IPS DF 4.7 (cell line): ENCODE measurements around the gene ERF.
A peak's percentile ranks its signal among the peaks of the same experiment; 100 is the strongest.

ENCODE experiments used
- DNase-seq: peaks from one replicate; pipeline ENCODE4 v3.0.0-alpha.2; 2013; ENCODE audit warnings: low spot score; ENCODE audit errors: extremely low read depth

The ERF gene

DNA sequence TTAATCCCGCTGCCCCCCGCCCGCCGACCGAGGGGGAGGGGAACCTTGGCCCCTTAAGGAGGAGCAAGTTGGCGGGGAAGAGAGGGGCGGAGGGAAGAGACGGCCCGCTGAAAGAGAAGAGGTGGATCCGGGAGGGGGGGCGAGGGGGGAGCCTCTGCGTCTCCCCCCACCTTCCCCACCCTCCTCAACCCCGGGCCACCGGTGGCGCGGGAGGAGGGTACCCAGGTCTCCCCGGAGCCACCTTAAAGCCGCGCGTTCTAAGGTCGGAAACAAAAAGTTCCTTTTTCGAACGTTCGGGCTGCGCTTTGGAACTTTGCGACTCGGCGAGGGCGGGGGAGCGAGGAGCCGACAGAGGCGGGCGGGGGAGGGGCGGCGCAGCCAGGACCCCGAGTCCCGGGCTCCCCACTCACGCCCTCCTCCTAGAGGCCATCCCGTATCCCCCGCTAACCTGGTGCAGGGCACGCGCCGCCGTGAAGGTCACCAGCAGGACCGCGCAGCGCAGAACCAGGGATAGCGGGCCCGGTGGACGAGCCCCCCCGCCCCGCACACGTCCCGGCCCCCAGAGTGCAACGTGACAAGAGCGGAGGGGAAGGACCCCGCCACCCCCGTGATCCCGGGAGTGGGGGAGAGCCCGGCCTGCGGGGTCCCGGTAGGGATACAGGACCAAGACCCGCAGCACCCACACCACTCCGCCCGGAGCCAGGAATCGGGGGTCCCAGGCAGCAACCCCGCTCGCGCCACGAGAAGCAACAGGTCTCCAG is 659 bp downstream of the ERF start:
- no peak for DNase-seq

DNA sequence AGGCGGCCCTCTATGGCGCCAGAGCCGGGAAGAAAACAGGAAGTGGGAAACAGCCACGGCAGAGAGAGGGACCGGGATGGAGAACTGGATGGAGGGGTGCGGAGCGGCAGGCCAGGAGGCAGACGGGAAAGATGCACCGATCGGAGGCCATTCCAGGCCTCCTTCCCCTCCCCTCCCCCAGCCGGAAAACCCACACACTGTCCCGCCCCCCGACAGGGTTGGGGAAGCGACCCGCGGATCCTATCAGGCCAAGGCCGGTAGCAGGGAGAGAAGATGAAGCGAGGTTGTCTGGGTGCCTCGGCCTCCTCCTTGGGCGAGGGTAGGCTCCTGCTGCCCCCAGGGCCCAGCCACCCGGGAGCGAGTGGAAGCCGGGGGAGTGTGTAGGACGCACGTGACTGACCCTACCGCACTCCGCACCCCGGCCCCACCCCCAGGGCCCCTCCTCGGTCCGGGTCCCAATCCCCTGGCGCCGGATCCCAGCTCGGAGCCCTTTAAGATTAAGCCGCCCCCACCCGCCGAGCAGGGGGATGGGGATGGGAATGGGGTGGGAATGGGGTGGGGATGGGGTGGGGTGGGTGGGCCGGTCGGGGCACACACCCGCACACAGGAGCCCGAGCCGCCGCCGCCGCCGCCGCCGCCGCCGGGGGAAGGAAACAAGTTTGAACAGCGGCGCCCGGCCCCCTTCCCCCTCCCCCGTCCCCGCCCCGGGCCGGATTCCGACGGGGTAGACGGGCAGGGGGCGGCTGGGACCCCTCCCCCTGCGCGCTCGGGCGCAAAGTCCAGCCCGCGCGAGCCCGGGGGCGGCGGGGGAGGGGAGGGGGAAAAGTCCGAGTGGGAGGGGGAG is 1.5 kb downstream of the ERF start:
- DNase-seq = no peak

DNA sequence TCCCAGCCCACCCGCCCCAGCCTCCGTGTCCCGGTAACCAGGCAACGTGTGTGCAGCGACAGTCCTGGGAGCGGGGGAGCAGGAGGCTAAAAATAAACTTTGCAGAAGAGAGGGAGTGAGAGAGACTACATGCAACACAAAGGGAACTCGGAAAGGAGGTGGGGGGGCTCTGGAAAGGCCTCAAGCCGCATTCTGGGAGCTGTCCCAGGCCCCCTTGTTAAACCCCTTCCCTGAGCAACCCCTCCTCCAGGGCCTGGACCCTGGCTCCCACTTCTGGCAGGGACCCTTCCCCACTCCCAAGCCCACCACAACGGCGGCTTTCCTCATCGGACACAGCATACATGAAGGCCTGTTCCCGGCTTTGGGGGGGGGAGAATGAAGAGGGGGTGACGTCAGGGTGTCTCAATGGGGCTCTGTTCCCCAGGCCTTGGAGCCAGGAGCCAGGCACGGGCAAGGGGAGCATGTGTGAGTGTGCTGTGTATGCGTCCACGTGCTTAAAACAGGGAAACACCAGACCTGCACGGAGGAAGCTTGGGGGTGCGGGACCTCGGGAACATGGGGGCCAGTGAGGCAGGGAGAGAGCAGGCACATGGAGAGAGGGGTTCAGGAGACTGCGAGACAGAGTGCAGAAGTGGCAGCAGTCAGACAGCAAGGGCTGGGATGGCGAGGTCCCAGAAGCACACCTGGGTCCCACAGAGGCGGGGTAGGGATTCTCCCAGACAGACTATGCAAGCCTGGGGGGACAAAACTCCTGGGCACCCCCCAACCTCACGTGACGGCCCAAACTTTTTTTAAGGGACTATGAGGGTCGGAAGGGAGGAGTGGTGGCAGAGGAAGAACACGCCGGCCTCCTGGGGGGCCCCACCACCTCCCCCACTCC is 2.3 kb downstream of the ERF start:
- no peak for DNase-seq

DNA sequence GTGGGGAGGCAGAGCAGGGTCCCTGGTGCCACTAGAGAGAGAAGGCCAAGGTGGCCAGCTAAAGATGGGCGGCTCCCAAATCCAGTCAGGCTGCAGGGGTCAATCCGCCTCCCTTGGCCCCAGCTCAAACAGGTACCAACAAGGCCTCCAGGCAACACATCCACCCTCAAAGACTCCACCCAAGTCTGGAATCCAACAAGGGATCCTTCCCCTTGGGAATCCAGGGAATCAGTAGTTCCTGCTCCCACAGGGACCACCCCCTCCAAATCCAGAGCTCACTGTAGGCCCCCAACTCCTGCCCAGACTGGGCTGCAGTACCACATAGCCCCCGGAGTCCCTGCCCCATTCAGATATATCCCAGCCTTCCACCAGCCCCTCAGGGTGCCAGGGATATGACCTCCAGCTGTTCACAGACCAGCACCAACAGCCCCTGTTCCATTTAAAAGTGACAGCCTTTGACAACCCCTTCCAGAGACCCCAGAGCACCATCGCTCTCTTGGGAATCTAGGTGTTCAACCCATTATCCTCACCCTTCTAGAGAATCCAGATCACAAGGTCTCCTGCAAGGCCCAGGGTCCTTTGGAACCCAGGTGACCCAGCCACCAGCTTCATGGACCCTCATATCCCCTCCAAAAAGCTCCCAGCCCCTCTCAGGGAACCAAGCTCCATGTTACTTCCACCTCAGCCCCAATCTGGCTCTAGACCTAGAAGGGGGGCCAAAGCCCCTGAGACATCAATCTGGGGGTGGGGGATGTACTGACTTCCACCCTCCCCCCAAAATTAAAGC is 3.2 kb downstream of the ERF start:
- no peak for DNase-seq

DNA sequence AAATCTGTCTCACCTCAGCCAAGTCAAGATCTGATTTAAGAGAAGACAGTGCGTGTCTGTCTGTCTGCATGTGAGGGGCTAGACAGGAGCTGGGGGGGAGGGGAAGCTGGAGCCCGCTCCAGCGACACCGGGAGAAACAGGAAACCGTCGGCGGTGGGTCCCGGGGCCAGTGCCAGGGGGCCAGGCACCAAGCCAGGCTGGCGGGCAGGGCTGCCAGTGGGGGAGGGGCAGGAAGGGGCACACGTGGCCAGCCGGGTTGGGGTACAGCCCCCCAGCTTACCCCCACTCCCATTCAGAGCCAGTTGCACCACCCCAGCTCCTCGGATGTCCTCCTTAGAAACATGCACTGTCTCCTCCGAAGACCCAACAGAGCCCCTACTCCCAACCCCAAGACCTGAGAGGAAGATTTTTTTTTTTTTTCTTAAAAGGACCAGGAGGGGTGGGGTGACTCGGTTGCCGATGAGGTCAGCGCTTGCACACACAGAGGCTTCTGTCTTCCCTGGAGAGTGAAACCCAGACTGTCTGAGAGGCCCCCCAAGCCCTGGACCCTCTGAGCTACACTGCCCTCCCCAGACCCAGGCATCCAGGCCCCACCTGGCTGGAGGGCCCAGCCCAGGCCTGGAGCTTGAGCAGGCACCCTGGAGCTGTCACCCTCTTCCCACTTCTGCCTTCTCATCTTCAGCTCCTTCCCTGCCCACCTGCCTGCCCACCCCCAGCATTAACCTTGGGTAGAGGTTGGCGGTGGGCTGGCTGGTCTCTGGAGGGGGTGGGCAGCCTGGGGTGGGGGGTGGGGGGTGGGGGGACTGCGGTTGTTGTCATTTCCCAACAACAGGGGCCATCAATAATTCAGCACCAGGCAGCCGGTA is 4.0 kb downstream of the ERF start:
- DNase-seq = no peak

DNA sequence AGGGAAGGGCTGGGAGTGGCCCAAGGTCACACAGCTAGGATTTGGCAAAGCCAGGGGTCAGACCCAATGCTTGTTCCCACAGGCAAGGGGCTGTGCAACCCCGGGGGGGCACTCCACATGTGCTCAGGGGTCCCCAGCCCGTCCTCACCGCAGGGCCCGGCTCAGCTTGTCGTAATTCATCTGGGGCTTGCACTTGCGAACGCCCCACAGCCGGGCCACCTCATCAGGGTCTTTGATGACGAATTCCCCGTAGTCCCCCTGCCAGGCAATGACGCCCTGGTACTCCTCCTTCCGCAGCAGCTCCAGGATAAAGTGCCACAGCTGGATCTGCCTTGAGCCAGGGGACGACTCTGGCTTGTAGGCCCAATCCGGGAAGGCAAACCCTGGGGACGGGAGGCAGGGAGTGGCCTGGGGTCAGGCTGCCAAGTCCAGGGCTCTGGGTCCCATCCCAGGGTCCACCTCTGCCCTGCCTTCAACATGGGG is 4.7 kb downstream of the ERF start:
- DNase-seq = no peak

DNA sequence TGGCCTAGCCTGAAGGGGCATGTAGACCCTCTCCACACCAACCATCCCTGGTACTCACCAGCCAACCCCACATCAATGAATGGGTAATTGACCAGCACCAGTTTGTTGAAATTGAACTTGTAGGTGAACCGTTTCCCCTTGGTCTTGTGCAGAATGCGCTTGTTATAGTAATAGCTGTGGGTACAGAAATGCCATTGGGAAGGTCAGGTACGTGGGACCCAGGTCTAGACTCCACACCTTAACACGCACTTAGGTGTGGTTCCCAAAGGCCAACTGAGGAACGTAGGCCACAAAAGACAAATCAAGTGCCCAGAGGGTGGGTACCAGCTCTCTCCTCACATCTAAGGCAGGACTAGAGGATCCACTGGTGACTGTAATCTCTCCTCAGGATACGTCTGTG is 5.2 kb downstream of the ERF start:
- DNase-seq = no peak

DNA sequence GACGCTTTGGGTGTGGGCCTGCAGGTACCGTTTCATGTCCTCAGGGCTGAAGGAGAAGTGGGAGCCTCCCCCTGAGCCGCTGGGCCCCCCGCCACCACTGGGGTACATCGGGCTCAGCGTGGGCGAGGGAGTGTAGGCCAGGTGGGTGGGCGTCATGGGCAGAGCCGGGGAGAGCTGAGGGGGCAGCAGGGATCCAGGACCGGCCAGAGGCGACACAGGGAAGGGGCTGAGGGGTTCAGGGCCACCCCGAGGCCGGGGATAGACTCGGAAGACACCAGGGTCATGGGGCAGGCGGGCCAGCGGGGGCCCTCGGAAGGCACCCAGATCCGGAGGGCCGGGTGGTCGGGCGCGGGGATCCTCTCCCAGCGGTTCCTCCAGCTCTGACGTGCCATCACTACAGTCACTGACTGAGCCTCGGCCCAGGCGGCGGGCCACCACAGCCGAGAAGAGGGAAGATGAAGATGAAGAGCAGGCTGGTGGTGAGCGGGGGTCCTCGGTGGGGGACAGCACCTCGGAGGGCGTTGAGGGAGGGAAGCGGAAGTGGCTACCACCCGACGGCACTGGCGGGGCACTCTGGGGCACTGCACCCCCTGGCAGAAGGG is 5.7 kb downstream of the ERF start:
- no peak for DNase-seq

DNA sequence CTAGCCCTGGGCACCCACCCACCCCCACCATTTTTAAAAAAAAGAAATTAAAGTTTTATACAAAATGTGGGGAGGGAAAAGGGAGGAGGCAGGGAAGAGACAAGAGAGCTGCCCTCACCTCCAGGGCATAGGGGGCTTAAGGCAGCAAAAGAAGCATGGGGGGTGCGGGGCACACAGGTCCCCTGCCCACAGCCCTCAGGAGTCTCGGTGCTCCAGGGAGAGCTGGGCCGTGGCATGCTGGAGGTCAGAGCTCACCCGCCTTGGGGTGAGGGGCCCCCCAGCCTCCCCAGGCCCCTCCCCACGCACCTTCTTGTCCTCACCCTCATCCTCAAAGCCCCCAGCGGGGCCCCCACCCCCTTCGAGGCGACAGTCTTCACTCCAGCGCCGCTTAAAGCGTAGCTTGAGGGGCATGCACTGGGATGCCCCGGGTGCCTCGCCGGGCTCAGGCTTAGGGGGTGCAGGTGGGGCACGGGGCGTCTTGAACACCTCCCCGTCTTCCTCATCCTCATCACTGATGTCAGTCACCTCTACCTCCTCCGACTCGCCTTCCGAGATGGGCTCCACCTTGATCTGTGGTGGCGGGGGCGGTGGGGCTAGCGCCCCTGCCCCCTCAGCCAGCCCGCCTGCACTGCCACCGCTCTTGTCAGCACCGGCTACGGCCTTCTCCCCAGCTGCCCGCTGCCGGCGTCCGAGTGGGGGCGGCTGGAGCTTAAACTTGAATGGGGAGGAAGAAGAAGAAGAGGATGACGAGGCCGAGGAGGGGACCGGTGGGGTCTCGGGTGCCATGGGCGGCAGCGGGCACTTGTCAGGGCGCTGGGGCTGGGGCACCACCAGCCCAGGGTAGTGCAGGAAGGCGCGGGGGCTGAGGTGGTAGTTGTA is 6.4 kb downstream of the ERF start:
- DNase-seq = no peak

DNA sequence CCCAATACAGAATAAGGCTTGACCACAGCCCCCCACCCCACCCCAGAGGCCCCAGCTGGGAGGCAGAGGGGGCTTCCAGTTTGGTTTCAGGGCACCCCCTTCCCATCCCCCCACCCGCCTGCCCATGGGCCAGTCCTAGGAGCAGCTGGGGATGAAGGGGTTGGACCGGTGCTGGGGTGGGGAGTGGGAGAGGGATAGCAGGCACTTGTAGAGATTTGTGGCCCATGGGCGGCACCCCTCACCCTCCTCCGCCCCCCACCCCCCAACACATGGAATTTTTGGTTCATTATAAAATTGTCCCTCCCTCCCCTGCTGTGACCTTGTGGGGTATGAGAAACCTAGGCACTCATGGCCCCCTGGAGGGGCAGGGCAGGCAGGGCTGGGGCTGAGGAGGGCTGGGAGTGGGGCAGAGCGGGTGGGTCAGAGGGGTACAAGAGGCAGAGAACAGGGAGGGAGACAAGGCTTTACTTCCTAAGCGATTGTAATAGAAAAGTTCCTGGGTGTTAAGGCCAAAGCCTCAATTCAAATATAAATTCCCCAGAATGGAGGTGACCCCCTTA is 7.2 kb downstream of the ERF start:
- DNase-seq = no peak

DNA sequence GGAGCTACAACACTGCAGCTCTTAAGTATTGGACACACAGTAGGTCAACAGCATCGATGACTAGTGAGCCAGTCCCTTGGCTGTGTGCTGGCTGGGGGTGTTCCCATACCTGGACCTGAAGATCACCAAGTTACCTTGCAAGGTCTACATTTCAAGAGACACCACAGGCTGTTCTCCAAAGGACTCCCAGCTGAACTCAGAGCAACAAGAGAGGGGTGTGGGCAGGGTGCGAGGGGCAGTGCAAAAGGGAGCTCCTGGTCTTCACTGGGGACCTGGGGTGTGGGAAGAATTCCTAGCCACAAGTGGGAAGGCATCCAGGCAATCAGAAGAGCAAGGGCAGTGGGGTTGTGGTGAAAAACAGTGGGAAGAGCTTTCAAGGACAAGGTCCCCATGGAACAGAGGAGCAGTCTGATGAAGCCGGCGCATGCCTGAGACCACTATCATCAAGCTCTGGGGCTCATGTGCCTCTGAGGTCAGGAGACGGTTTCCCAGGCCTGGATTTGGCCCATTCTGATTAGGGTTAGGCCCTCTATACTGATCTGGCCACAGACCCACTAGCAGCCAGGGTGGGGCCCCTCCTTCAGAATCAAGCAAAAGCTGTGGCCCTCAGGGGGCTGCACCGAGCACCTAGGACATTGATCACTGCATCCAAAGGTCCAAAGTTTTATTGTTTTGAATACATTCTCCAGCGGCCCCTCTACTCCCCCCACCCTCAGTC is 7.8 kb downstream of the ERF start:
- no peak for DNase-seq

DNA sequence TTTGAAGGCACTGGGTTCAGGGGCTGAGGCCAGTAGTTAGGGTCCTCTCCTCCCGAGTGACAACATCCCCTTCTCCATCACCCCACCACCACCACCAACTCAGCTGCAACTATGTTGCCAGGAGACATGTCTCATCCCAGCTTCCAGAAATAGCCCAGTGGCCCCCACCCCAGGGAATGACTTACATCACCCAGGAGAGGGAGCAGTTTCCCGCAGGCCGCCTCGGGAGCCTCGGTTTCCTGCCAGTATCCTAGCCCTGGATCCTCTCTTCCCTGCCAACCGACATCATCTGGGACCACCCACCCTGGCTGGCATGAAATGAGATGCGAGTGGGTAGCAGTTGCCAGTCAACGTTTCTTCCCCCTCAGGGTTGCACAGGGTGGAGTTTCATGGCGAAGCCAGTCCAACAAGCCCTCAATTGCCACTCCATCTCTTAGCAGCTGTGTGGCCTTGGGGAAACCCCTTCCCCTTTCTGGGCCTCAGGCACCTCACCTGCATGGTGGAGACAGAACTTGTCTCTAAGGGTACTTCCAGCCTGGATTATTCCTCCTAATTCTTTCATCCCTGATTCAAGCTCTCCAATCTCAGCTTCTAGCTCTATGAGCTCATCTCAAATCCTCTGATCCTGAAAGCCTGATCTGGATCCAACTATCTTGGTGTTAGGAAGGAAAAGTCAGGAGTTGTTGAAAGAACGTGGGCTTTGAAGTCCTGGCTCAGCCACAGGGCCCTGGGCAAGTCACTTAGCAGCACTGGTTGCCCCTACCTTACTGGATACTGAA is 8.6 kb downstream of the ERF start:
- DNase-seq = no peak

DNA sequence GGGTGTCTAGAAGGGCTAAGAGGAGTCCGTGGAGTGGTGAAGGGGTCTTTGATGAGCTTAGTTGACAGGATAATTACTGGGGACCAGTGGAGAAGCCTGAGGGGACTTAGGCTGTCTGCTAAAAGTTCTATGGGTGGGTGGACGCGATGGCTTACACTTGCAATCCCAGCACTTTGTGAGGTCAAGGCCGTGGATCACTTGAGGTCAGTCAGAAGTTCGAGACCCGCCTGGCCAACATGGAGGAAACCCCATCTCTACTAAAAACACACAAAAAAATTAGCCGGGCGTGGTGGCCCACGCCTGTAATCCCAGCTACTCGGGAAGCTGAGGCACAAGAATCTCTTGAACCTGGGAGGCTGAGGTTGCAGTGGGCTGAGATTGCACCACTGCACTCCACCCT is 9.7 kb downstream of the ERF start:
- no peak for DNase-seq

DNA sequence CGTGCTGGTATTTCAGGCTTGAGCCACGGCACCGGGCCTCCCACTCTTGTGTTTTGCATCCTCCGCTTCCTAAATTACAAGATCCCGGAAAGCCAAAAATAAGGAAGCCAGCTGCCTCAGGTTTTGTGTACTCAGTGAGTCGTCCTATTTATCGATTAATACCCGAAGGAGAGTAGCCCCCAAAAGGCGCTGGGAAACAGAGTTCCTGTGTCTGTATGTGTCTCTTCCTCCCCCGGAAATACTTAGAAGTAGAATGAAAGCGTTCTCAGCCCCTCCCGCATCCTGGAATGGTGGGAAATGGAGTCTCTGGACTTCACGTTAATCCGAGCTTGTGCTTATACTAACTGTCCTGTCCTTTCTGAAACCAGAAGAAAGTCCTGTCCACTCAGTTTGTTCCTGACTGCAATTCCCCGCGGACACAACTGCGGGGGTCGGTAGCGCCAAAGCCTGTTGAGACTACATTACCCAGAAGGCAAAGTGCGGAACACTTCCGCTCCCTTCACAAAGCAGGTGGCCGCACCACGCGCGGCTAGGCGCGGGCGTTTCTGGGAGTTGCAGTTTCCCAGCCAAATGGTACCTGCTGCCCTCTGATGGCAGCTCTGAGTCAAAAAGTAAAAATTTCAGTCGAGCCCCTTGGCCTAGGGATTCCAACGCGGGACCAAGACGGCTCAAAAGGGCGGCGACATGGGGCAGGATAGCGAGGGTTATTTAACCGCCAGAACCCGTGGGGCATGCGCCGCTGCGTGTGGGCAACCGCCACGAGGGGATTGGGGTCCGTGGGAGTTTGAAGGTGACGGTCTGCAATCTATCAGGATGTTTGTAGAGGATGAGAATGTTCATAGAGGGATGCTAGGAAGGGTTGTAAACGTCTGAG is 10.3 kb downstream of the ERF start:
- peak; percentile 83 for DNase-seq

DNA sequence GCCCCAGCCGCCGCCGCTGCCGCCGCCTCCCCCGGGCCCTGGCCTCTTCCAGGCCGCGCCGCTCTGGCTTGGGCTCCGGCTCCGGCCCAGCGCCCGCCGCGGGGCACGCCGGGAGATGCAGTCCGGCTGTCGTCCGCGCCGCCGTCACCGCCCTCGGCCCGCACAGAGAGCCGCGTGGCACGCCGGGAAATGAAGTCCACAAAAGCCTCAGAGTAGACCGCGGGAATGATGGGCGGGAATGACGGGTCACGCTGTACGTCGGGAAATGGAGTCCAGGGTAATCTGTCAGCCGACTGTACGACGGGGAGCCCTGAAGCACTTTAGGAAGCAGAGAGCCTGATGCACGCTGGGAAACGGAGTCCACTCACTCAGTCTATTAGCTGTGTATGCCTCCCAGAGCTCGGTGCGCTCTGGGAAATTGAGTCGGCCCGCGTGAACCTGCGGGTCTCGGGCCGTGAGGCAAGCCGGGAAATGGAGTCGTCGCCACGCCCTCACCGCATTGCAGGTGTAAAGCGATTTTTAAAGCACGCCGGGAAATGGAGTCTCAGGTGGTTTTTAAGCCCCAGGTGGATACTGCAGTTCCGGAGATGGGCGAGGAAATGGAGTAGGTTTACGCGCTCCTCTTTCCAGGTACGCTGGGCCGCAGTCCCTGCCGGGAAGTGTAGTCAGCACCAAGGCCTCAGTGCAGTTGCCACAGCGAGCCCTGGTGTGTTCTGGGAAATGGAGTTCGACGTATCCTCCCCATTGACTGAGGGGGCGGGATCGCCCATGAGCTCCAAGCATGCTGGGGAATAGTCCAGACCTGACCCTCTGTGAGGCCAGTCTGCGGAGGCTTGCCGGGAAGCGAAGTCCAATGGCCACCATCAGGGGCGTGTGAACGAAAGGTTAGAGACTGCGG is 12.2 kb downstream of the ERF start, which contains the start of gene GSK3A:
Gene GSK3A (minus strand): TSS at position 91 of the 898 bp plus-strand sequence. CDS start 137 bp downstream, outside the sequence.
- peak; percentile 98 for DNase-seq
